Measurements from ENCODE around the gene FGF4.

GRCh38 chr11:69818231-69818602 lies 43.1 kb upstream of the FGF4 start:
- TF ChIP-seq CTCF (IDR thresholded peaks at IDR 0.05) (no peak), POLR2AphosphoS5 (IDR thresholded peaks at IDR 0.05) (no peak), EP300 (IDR thresholded peaks at IDR 0.05) (no peak), POLR2A (IDR thresholded peaks at IDR 0.05; ENCODE audit: low read depth) (no peak)

Data from esophagus muscularis mucosa (tissue), 4 donors.